SK-N-SH (cell line): ENCODE measurements around the gene ETV1. TPM values are rescaled to one million over a fixed set of nuclear protein-coding genes. Genes with fewer than 3 reads are reported as not detected.

ENCODE experiments used
- CTCF ChIA-PET: fragments of 300-600, 350-600 bp; formaldehyde crosslinking; extraction: SDS; loops from one replicate; lab custom pipeline; 2021; lab: Yijun Ruan, JAX
- POLR2A ChIA-PET: fragments of 350-600 bp; sonication (Branson Sonifier 250); formaldehyde crosslinking; extraction: SDS; loops from one replicate; lab custom pipeline; 2020; ENCODE audit warnings: antibody characterized with exemption, inconsistent platforms; lab: Yijun Ruan, JAX
- DNase-seq: peaks from one replicate; pipeline ENCODE4 v3.0.0; 2012
- H2AFZ ChIP-seq: fragments of 200-600 bp; sonication (generic); 2 replicates; pipeline ENCODE4 v1.8.1; 2016; ENCODE audit warnings: antibody characterized with exemption, mild to moderate bottlenecking, low read depth
- H3F3A ChIP-seq: fragments of 200-600 bp; sonication (generic); replicated peaks from 2 replicates; pipeline ENCODE3; 2016; ENCODE audit warnings: antibody characterized with exemption, mild to moderate bottlenecking; ENCODE audit not compliant: insufficient read depth
- H3K27ac ChIP-seq, 2 experiments: fragments of 200-500 bp in 1 of 2; fragments of 200-600 bp in 1 of 2; sonication (Bioruptor generic) in 1 of 2; sonication (generic), shearing (Covaris generic) in 1 of 2; 2 replicates each; pipeline versions ENCODE4 v1.5.1 to v1.6.1; 2014 to 2016; ENCODE audit warnings: low read depth in 2 of 2, inconsistent platforms in 1 of 2, low read length in 1 of 2, mild to moderate bottlenecking in 1 of 2, mixed read lengths in 1 of 2
- H3K27me3 ChIP-seq: fragments of 200-600 bp; sonication (generic), shearing (Covaris generic); 2 replicates; pipeline ENCODE4 v1.6.1; 2016; ENCODE audit warnings: mixed run types; ENCODE audit not compliant: insufficient read depth
- H3K36me3 ChIP-seq, 2 experiments: fragments of 200-500 bp in 1 of 2; fragments of 200-600 bp in 1 of 2; sonication (Bioruptor generic) in 1 of 2; sonication (generic) in 1 of 2; replicated peaks in 1 of 2; 2 replicates each; pipeline versions ENCODE3 to v1.5.1; 2014 to 2016; ENCODE audit warnings: low read length in 1 of 2, mild to moderate bottlenecking in 1 of 2; ENCODE audit not compliant: insufficient read depth in 2 of 2, control insufficient read depth in 1 of 2
- H3K4me1 ChIP-seq, 2 experiments: fragments of 200-500 bp in 1 of 2; fragments of 200-600 bp in 1 of 2; sonication (Bioruptor generic) in 1 of 2; sonication (generic), shearing (Covaris generic) in 1 of 2; 2 replicates each; pipeline versions ENCODE4 v1.5.1 to v1.6.1; 2014 to 2016; ENCODE audit warnings: low read depth in 1 of 2, low read length in 1 of 2, mixed run types in 1 of 2; ENCODE audit not compliant: insufficient read depth in 2 of 2, control insufficient read depth in 1 of 2
- H3K4me2 ChIP-seq: fragments of 200-600 bp; sonication (generic), shearing (Covaris generic); 2 replicates; pipeline ENCODE4 v1.6.1; 2017; ENCODE audit warnings: mixed run types
- H3K4me3 ChIP-seq, 2 experiments: fragments of 200-500 bp in 1 of 2; fragments of 200-600 bp in 1 of 2; sonication (Bioruptor generic) in 1 of 2; sonication (generic), shearing (Covaris generic) in 1 of 2; 2 replicates each; pipeline versions ENCODE4 v1.5.1 to v1.8.1; 2014 to 2016; ENCODE audit warnings: low read depth in 2 of 2, inconsistent platforms in 1 of 2, low read length in 1 of 2, mild to moderate bottlenecking in 1 of 2, mixed read lengths in 1 of 2, moderate library complexity in 1 of 2
- H3K79me2 ChIP-seq: fragments of 200-600 bp; sonication (generic); 2 replicates; pipeline ENCODE4 v1.8.1; 2017; ENCODE audit warnings: mild to moderate bottlenecking; ENCODE audit not compliant: insufficient read depth
- H3K9ac ChIP-seq: fragments of 200-600 bp; sonication (generic); 2 replicates; pipeline ENCODE4 v1.6.1; 2017; ENCODE audit warnings: mixed run types
- H3K9me2 ChIP-seq: fragments of 200-600 bp; sonication (generic); 2 replicates; pipeline ENCODE4 v1.6.1; 2017; ENCODE audit warnings: mixed run types
- H3K9me3 ChIP-seq: fragments of 200-600 bp; sonication (generic); 2 replicates; pipeline ENCODE4 v1.6.1; 2017; ENCODE audit warnings: mixed run types, mild to moderate bottlenecking, moderate library complexity
- H4K20me1 ChIP-seq: fragments of 200-600 bp; sonication (generic); 2 replicates; pipeline ENCODE4 v1.6.1; 2017; ENCODE audit warnings: mild to moderate bottlenecking, mixed run types; ENCODE audit not compliant: insufficient read depth
- CHD2 ChIP-seq: fragments of 150-350 bp; IDR thresholded peaks from 2 replicates; pipeline ENCODE4 v1.6.1; 2018; ENCODE audit warnings: low read length; ENCODE audit not compliant: partially characterized antibody
- ELF1 ChIP-seq: IDR thresholded peaks from 2 replicates; pipeline ENCODE4 v1.4.0; 2012
- EP300 ChIP-seq, 2 experiments: IDR thresholded peaks; 2 replicates each; pipeline versions ENCODE4 v1.4.0 to v1.6.1; 2012; ENCODE audit warnings: borderline replicate concordance in 1 of 2, low read depth in 1 of 2, low read length in 1 of 2
- FOSL2 ChIP-seq: IDR thresholded peaks from 2 replicates; pipeline ENCODE4 v1.4.0; 2012; ENCODE audit warnings: low read depth, mild to moderate bottlenecking, moderate library complexity, borderline replicate concordance
- FOXM1 ChIP-seq: IDR thresholded peaks from 2 replicates; pipeline ENCODE4 v1.4.0; 2012; ENCODE audit warnings: low read depth, mild to moderate bottlenecking
- GABPA ChIP-seq: IDR thresholded peaks from 2 replicates; pipeline ENCODE4 v1.4.0; 2012; ENCODE audit warnings: low read depth, mild to moderate bottlenecking
- JUND ChIP-seq: IDR thresholded peaks from 2 replicates; pipeline ENCODE4 v1.4.0; 2012
- MAX ChIP-seq: IDR thresholded peaks from 2 replicates; pipeline ENCODE4 v1.4.0; 2012; ENCODE audit warnings: low read depth
- MEF2A ChIP-seq: IDR thresholded peaks from 2 replicates; pipeline ENCODE4 v1.4.0; 2012; ENCODE audit warnings: low read depth, borderline replicate concordance
- MXI1 ChIP-seq: IDR thresholded peaks from 2 replicates; pipeline ENCODE4 v1.6.1; 2012; ENCODE audit warnings: mild to moderate bottlenecking, low read depth, low read length, improper control_type of control experiment
- NFIC ChIP-seq: IDR thresholded peaks from 2 replicates; pipeline ENCODE4 v1.4.0; 2012; ENCODE audit warnings: borderline replicate concordance
- POLR2AphosphoS5 ChIP-seq: IDR thresholded peaks from 2 replicates; pipeline ENCODE4 v1.6.1; 2012; ENCODE audit warnings: low read depth, low read length
- RCOR1 ChIP-seq: fragments of 150-350 bp; IDR thresholded peaks from 2 replicates; pipeline ENCODE4 v1.6.1; 2017; ENCODE audit warnings: antibody characterized with exemption, low read length
- RFX5 ChIP-seq: IDR thresholded peaks from 2 replicates; pipeline ENCODE4 v1.6.1; 2012; ENCODE audit warnings: mild to moderate bottlenecking, improper control_type of control experiment, low read length
- RXRA ChIP-seq: IDR thresholded peaks from 2 replicates; pipeline ENCODE4 v1.4.0; 2012; ENCODE audit warnings: low read depth, mild to moderate bottlenecking, borderline replicate concordance
- SIN3A ChIP-seq: IDR thresholded peaks from 2 replicates; pipeline ENCODE4 v1.6.1; 2012; ENCODE audit warnings: low read depth, mild to moderate bottlenecking, low read length, moderate library complexity, borderline replicate concordance
- SMC3 ChIP-seq: IDR thresholded peaks from 2 replicates; pipeline ENCODE4 v1.6.1; 2012; ENCODE audit warnings: low read depth, low read length, improper control_type of control experiment
- TAF1 ChIP-seq: IDR thresholded peaks from 2 replicates; pipeline ENCODE4 v1.6.1; 2012; ENCODE audit warnings: low read depth, mild to moderate bottlenecking, low read length, moderate library complexity, borderline replicate concordance
- TCF12 ChIP-seq: IDR thresholded peaks from 2 replicates; pipeline ENCODE4 v1.4.0; 2012
- TEAD4 ChIP-seq: IDR thresholded peaks from 2 replicates; pipeline ENCODE4 v1.4.0; 2012; ENCODE audit warnings: mild to moderate bottlenecking, borderline replicate concordance; ENCODE audit not compliant: insufficient read depth
- USF2 ChIP-seq: fragments of 150-350 bp; IDR thresholded peaks from 2 replicates; pipeline ENCODE4 v1.6.1; 2017; ENCODE audit warnings: antibody characterized with exemption, low read length, low read depth, borderline replicate concordance
- YY1 ChIP-seq: IDR thresholded peaks from 2 replicates; pipeline ENCODE4 v1.4.0; 2012; ENCODE audit warnings: low read depth, mild to moderate bottlenecking
- WGBS: methylation state at CpG from one replicate; pipeline ENCODE4 v1.1.6; 2017; ENCODE audit warnings: low lambda C conversion rate; 5-methylcytosine and 5-hydroxymethylcytosine counted together
- polyA plus RNA-seq, 3 experiments: library from polyadenylated mRNA; depleted of rRNA; stranded (reverse); fragments of >200 nt; gene quantifications; 2 replicates each; pipeline ENCODE4 v1.2.3, GENCODE V29; 2012
- TF ChIP-seq, protein P1 (sequence below): fragments of 200-600 bp; sonication (generic); IDR thresholded peaks from 2 replicates; pipeline ENCODE4 v1.6.1; 2017; ENCODE audit warnings: antibody characterized with exemption, mild to moderate bottlenecking, moderate library complexity
- TF ChIP-seq, protein P2 (sequence below): IDR thresholded peaks from 2 replicates; pipeline ENCODE4 v1.4.0; 2012; ENCODE audit warnings: low read depth, borderline replicate concordance
- TF ChIP-seq, protein P3 (sequence below): fragments of 150-350 bp; IDR thresholded peaks from 2 replicates; pipeline ENCODE4 v1.6.1; 2016; ENCODE audit warnings: mild to moderate bottlenecking, low read depth, low read length

Gene ETV1
- polyA plus RNA-seq, 1 of the 3 experiments (the other 2 are of a cell fraction), result 24.9 TPM

- H3K4me1 ChIP-seq, result peaks cover 3 to 22% of the 10 kb centered on the region in 2 experiments; a peak in 2 of 4 replicates
- peaks cover 34% of the 10 kb centered on the region for H3F3A ChIP-seq
- ChIA-PET CTCF (interaction anchor here (0.7 to 3.6 kb wide), 15 partner anchors 24 to 709 kb away, joined by 3 to 34 read pairs (median 5); no protein-coding TSS in a partner anchor), POLR2A (interaction anchor here (0.6 to 1.0 kb wide), 3 partner anchors 9 to 17 kb away, joined by 3 to 4 read pairs (median 3); no protein-coding TSS in a partner anchor)
- no peaks in the 10 kb centered on the region for H4K20me1 ChIP-seq
- WGBS, result 10% methylated on average over 37 of the region's 38 CpGs
- peak overlapping the region; percentile 91 to 100 for H3K4me3 ChIP-seq
- H2AFZ ChIP-seq, result peak overlapping the region; percentile 97
- peak overlapping the region; percentile 91 to 96 for H3K27ac ChIP-seq
- DNase-seq, result peak; percentile 92
- peaks cover 3 to 4% of the 10 kb centered on the region in 2 experiments for H3K36me3 ChIP-seq
- H3K27me3 ChIP-seq, result no peaks in the 10 kb centered on the region
- no peaks in the 10 kb centered on the region for H3K9me2 ChIP-seq
- H3K9me3 ChIP-seq, result no peaks in the 10 kb centered on the region
- H3K9ac ChIP-seq, result peak overlapping the region; percentile 82
- peak overlapping the region; percentile 95 for H3K4me2 ChIP-seq
- no peaks in the 10 kb centered on the region for H3K79me2 ChIP-seq
- TF ChIP-seq MAX (peak; percentile 93), FOXM1 (0 out of 2 replicates have a peak, but pooled peaks have one; percentile 18), RXRA (peak; percentile 59; the same call in 1 of the 2 replicates), TAF1 (peak; percentile 63; the same call in 1 of the 2 replicates), EP300 (IDR thresholded peaks at IDR 0.05; ENCODE audit: borderline replicate concordance in 1 of 2, low read depth in 1 of 2, low read length in 1 of 2) (peak in 1 of 2 experiments; percentile 36; a peak in 1 of 4 replicates), CHD2 (no peak), YY1 (0 out of 2 replicates have a peak, but pooled peaks have one; percentile 27), RFX5 (peak; percentile 91), POLR2AphosphoS5 (peak; percentile 79), SIN3A (peak; percentile 38; the same call in 1 of the 2 replicates), GABPA (peak; percentile 59), NFIC (peak; percentile 29; the same call in 1 of the 2 replicates), TEAD4 (peak; percentile 11; the same call in 1 of the 2 replicates), SMC3 (0 out of 2 replicates have a peak, but pooled peaks have one; percentile 0), TCF12 (peak; percentile 47; the same call in 1 of the 2 replicates), MEF2A (no peak), FOSL2 (no peak), ELF1 (peak; percentile 70), MXI1 (peak; percentile 76), JUND (no peak; the same call in 1 of the 2 replicates), USF2 (peak; percentile 72), RCOR1 (peak; percentile 75; the same call in 1 of the 2 replicates)
- TF ChIP-seq, protein P1, sequence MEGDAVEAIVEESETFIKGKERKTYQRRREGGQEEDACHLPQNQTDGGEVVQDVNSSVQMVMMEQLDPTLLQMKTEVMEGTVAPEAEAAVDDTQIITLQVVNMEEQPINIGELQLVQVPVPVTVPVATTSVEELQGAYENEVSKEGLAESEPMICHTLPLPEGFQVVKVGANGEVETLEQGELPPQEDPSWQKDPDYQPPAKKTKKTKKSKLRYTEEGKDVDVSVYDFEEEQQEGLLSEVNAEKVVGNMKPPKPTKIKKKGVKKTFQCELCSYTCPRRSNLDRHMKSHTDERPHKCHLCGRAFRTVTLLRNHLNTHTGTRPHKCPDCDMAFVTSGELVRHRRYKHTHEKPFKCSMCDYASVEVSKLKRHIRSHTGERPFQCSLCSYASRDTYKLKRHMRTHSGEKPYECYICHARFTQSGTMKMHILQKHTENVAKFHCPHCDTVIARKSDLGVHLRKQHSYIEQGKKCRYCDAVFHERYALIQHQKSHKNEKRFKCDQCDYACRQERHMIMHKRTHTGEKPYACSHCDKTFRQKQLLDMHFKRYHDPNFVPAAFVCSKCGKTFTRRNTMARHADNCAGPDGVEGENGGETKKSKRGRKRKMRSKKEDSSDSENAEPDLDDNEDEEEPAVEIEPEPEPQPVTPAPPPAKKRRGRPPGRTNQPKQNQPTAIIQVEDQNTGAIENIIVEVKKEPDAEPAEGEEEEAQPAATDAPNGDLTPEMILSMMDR, result no peak
- TF ChIP-seq, protein P2, sequence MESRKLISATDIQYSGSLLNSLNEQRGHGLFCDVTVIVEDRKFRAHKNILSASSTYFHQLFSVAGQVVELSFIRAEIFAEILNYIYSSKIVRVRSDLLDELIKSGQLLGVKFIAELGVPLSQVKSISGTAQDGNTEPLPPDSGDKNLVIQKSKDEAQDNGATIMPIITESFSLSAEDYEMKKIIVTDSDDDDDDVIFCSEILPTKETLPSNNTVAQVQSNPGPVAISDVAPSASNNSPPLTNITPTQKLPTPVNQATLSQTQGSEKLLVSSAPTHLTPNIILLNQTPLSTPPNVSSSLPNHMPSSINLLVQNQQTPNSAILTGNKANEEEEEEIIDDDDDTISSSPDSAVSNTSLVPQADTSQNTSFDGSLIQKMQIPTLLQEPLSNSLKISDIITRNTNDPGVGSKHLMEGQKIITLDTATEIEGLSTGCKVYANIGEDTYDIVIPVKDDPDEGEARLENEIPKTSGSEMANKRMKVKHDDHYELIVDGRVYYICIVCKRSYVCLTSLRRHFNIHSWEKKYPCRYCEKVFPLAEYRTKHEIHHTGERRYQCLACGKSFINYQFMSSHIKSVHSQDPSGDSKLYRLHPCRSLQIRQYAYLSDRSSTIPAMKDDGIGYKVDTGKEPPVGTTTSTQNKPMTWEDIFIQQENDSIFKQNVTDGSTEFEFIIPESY, result no peak
- TF ChIP-seq, protein P3, sequence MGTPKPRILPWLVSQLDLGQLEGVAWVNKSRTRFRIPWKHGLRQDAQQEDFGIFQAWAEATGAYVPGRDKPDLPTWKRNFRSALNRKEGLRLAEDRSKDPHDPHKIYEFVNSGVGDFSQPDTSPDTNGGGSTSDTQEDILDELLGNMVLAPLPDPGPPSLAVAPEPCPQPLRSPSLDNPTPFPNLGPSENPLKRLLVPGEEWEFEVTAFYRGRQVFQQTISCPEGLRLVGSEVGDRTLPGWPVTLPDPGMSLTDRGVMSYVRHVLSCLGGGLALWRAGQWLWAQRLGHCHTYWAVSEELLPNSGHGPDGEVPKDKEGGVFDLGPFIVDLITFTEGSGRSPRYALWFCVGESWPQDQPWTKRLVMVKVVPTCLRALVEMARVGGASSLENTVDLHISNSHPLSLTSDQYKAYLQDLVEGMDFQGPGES, result peak; percentile 49; the same call in 1 of the 2 replicates
Measured at GRCh38 chr7:13990984-13991790, 1.7 kb upstream of the ETV1 start.
